GM13977 (cell line): ENCODE measurements around the gene CLCN2.
A peak's percentile ranks its signal among the peaks of the same experiment; 100 is the strongest.
"Not testable (repeated sequence)": the region's sequence is repeated elsewhere in the genome, so short reads cannot be mapped to it uniquely, and the experiment has no call there.

ENCODE experiments used
- DNase-seq: peaks from one replicate; pipeline ENCODE4 v3.0.0; 2012; ENCODE audit warnings: low spot score
- in situ Hi-C: fragments of 300-500 bp; cut with MboI; formaldehyde crosslinking; loops from one replicate; pipeline ENCODE4 v1.12.0; 2022; ENCODE audit warnings: low sequenced_read_pairs, low pct_unique_long_range_greater_than_20kb, mixed read lengths, inconsistent platforms; ENCODE audit not compliant: unreplicated experiment
- TF ChIP-seq, protein P1 (sequence below): IDR thresholded peaks from 2 replicates; pipeline ENCODE4 v1.5.1; 2012; ENCODE audit warnings: mild to moderate bottlenecking, control low read depth; ENCODE audit not compliant: insufficient read depth; ENCODE audit errors: extremely low read depth, missing control alignments

CLCN2 gene

DNA sequence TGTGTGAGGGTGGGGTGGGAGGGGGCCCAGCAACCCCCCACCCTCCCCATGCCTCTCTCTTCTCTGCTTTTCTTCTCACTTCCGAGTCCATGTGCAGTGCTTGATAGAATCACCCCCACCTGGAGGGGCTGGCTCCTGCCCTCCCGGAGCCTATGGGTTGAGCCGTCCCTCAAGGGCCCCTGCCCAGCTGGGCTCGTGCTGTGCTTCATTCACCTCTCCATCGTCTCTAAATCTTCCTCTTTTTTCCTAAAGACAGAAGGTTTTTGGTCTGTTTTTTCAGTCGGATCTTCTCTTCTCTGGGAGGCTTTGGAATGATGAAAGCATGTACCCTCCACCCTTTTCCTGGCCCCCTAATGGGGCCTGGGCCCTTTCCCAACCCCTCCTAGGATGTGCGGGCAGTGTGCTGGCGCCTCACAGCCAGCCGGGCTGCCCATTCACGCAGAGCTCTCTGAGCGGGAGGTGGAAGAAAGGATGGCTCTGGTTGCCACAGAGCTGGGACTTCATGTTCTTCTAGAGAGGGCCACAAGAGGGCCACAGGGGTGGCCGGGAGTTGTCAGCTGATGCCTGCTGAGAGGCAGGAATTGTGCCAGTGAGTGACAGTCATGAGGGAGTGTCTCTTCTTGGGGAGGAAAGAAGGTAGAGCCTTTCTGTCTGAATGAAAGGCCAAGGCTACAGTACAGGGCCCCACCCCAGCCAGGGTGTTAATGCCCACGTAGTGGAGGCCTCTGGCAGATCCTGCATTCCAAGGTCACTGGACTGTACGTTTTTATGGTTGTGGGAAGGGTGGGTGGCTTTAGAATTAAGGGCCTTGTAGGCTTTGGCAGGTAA is 15.9 kb downstream of the CLCN2 start:
- DNase-seq = peak; percentile 65
- in situ Hi-C loops = no loop called here
- TF ChIP-seq, protein P1, sequence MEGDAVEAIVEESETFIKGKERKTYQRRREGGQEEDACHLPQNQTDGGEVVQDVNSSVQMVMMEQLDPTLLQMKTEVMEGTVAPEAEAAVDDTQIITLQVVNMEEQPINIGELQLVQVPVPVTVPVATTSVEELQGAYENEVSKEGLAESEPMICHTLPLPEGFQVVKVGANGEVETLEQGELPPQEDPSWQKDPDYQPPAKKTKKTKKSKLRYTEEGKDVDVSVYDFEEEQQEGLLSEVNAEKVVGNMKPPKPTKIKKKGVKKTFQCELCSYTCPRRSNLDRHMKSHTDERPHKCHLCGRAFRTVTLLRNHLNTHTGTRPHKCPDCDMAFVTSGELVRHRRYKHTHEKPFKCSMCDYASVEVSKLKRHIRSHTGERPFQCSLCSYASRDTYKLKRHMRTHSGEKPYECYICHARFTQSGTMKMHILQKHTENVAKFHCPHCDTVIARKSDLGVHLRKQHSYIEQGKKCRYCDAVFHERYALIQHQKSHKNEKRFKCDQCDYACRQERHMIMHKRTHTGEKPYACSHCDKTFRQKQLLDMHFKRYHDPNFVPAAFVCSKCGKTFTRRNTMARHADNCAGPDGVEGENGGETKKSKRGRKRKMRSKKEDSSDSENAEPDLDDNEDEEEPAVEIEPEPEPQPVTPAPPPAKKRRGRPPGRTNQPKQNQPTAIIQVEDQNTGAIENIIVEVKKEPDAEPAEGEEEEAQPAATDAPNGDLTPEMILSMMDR = peak; percentile 32

DNA sequence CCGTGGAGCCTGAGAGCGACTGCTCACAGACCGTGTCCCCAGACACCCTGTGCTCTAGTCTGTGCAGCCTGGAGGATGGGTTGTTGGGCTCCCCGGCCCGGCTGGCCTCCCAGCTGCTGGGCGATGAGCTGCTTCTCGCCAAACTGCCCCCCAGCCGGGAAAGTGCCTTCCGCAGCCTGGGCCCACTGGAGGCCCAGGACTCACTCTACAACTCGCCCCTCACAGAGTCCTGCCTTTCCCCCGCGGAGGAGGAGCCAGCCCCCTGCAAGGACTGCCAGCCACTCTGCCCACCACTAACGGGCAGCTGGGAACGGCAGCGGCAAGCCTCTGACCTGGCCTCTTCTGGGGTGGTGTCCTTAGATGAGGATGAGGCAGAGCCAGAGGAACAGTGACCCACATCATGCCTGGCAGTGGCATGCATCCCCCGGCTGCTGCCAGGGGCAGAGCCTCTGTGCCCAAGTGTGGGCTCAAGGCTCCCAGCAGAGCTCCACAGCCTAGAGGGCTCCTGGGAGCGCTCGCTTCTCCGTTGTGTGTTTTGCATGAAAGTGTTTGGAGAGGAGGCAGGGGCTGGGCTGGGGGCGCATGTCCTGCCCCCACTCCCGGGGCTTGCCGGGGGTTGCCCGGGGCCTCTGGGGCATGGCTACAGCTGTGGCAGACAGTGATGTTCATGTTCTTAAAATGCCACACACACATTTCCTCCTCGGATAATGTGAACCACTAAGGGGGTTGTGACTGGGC is 16.7 kb downstream of the CLCN2 start:
- in situ Hi-C loops = no loop called here
- TF ChIP-seq, protein P1 = no peak
- DNase-seq = no peak

- in situ Hi-C loops = no loop called here
- no peak for DNase-seq
- TF ChIP-seq, protein P1 = no peak
These were observed 18.1 kb downstream of the CLCN2 start for GRCh38 chr3:184343200-184343876.

GRCh38 chr3:184341925-184342324 is 19.5 kb downstream of the CLCN2 start:
- DNase-seq = no peak
- TF ChIP-seq, protein P1 = no peak
- in situ Hi-C loops = no loop called here

- in situ Hi-C loops, DNase-seq: not testable (repeated sequence)
These were observed 21.8 kb downstream of the CLCN2 start for GRCh38 chr3:184339451-184340135.

DNA sequence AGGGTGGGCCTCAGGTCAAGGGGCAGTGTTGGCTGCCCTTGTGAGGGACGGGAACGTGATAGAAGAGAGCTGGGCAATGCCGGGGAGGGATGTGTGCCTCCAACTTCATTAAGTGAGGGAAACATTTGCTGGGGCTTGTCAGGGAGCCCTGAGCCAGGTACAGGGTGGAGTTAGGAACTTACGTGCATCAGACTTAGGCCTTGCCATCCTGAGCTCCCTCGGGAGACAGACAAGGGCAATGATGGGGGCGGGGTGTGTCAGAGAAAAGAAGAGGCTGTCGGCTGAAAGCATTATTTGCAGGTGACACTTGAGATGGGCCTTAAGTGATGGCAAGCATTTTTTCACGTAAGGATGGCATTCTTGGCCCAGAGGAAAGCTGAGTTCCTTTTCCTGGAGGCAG is 22.4 kb downstream of the CLCN2 start:
- TF ChIP-seq, protein P1 = no peak
- in situ Hi-C loops = no loop called here
- DNase-seq = no peak
